Measurements from ENCODE around the gene SLC17A7. TPM values are rescaled to one million over a fixed set of nuclear protein-coding genes. Genes with fewer than 3 reads are reported as not detected.
A peak's percentile ranks its signal among the peaks of the same experiment; 100 is the strongest.

The SLC17A7 gene
- total RNA-seq, 4 donors from 2014 or later, result 0.38 to 1.4 (median 0.97) TPM

DNA sequence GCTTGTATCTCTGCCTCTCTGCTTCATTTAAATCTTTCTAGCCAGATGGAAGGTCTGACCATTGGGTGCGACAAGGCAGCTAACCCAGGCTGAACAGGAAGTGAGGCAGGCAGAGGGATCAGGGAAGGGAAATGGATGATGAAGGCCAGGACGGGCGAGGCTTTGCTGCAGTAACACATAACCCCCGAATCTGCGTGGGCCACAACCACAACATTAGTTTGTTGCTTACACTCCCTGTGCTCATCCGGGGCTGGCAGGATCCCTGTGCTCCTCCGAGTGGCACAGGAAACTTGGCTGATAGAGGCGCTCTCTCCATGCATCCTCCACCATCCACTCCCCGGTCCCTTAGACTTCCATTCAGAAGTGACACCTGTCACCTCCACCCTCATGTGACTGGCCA is 31.6 kb upstream of the SLC17A7 start:
- DNase-seq (ENCODE audit: low spot score in 2 of 2), result no peak
- TF ChIP-seq POLR2A (IDR thresholded peaks at IDR 0.05) (no peak), CTCF (IDR thresholded peaks at IDR 0.05) (no peak)
- intact Hi-C loops (cut with DNase I; ENCODE audit: low total_unique reads), result no loop called here
- H3K4me3 ChIP-seq (ENCODE audit: low read depth, poor library complexity, severe bottlenecking), result no peak overlapping the region
- 69 to 71% methylated on average over 9 of the region's 9 CpGs for WGBS, 2 donors

DNA sequence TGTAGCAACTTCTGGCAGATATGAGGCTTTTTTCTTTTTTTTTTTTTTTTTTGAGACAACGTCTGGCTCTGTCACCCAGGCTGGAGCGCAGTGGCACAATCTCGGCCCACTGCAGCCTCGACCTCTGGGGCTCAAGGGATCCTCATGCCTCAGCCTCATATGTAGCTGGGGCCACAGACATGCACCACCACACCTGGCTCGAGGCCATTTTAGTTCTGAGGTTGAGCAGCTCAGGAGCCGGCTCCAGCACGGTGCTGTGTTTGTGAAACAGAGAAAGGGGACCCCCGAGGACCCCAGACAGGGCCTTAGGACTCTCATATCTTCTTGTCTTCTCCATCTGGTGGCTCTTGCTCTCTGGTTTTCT is 29.3 kb upstream of the SLC17A7 start:
- no peak for DNase-seq (ENCODE audit: low spot score in 2 of 2)
- no peak overlapping the region for H3K4me3 ChIP-seq (ENCODE audit: low read depth, poor library complexity, severe bottlenecking)
- intact Hi-C loops (cut with DNase I; ENCODE audit: low total_unique reads), result no loop called here
- 68 to 78% methylated on average over 8 of the region's 8 CpGs for WGBS, 2 donors
- TF ChIP-seq CTCF (IDR thresholded peaks at IDR 0.05) (no peak), POLR2A (IDR thresholded peaks at IDR 0.05) (no peak)

- DNase-seq (ENCODE audit: low spot score in 2 of 2), result no peak
- intact Hi-C loops (cut with DNase I; ENCODE audit: low total_unique reads), result no loop called here
- WGBS, 2 donors, result 68 to 80% methylated on average over 23 to 24 of the region's 25 CpGs
- TF ChIP-seq CTCF (IDR thresholded peaks at IDR 0.05), result no peak
- TF ChIP-seq POLR2A (IDR thresholded peaks at IDR 0.05), result no peak
- H3K4me3 ChIP-seq (ENCODE audit: low read depth, poor library complexity, severe bottlenecking), result no peak overlapping the region
Observed at GRCh38 chr19:49469828-49470614, 28.7 kb upstream of the SLC17A7 start.

GRCh38 chr19:49468746-49469447 is 27.6 kb upstream of the SLC17A7 start:
- intact Hi-C loops (cut with DNase I; ENCODE audit: low total_unique reads), result no loop called here
- TF ChIP-seq CTCF (IDR thresholded peaks at IDR 0.05) (no peak), POLR2A (IDR thresholded peaks at IDR 0.05) (no peak)
- WGBS, 2 donors, result 15 to 20% methylated on average over 15 of the region's 15 CpGs
- peak; percentile 95 for DNase-seq (ENCODE audit: low spot score in 2 of 2)
- H3K4me3 ChIP-seq (ENCODE audit: low read depth, poor library complexity, severe bottlenecking), result no peak overlapping the region

GRCh38 chr19:49468199-49468598 is 26.9 kb upstream of the SLC17A7 start:
- no peak overlapping the region for H3K4me3 ChIP-seq (ENCODE audit: low read depth, poor library complexity, severe bottlenecking)
- intact Hi-C loops (cut with DNase I; ENCODE audit: low total_unique reads), result no loop called here
- TF ChIP-seq POLR2A (IDR thresholded peaks at IDR 0.05), result no peak
- TF ChIP-seq CTCF (IDR thresholded peaks at IDR 0.05), result no peak
- 35 to 73% methylated on average over 19 of the region's 19 CpGs for WGBS, 2 donors
- DNase-seq (ENCODE audit: low spot score in 2 of 2), result peak in 1 of 2 donors; percentile 60

Data from lower leg skin (tissue), 4 donors.